Colonic mucosa (tissue), 4 donors: ENCODE results near the gene HERC2. TPM values are rescaled to one million over a fixed set of nuclear protein-coding genes. Genes with fewer than 3 reads are reported as not detected.
"Not testable (repeated sequence)": the region's sequence is repeated elsewhere in the genome, so short reads cannot be mapped to it uniquely, and the experiment has no call there.

ENCODE experiments used
- DNase-seq: peaks from one replicate; pipeline ENCODE4 v3.0.0-alpha.2; 2020
- H3K27ac ChIP-seq: fragments of 200-600 bp; one replicate; pipeline ENCODE4 v1.8.0; 2021
- H3K27me3 ChIP-seq: fragments of 200-600 bp; one replicate; pipeline ENCODE4 v1.8.0; 2021
- H3K36me3 ChIP-seq: fragments of 200-600 bp; one replicate; pipeline ENCODE4 v1.8.0; 2021
- H3K4me1 ChIP-seq: fragments of 200-600 bp; one replicate; pipeline ENCODE4 v1.8.0; 2021; ENCODE audit warnings: mild to moderate bottlenecking
- H3K4me3 ChIP-seq: fragments of 200-600 bp; one replicate; pipeline ENCODE4 v1.8.0; 2021
- H3K9ac ChIP-seq, 2 donors: one replicate each; pipeline ENCODE4 v1.7.0; 2013; ENCODE audit warnings: control low read depth in 2 of 2, low read depth in 2 of 2, low read length in 2 of 2
- H3K9me3 ChIP-seq: fragments of 200-600 bp; one replicate; pipeline ENCODE4 v1.8.0; 2021
- intact Hi-C: fragments of 100-400 bp; cut with DNase I; formaldehyde crosslinking; loops from one replicate; pipeline ENCODE4 v1.14.1; 2022
- total RNA-seq, 2 donors: library from RNA; stranded (reverse); fragmentation: NEBNext Ultra II Directional in 1 of 2; extraction: Animal tissue kit (Norgen Biotek cat#: 25700) in 1 of 2; gene quantifications; one replicate each; pipeline ENCODE4 v1.2.1, GENCODE V29; 2021
- TF ChIP-seq, protein P1 (sequence below): fragments of 200-600 bp; IDR thresholded peaks from one replicate; pipeline ENCODE4 v1.8.0; 2022; ENCODE audit warnings: antibody characterized with exemption, mild to moderate bottlenecking
- donor health status: healthy.
- donor health status: DM: no; HTN: no; CAD: no.
- donor health status: DM: no; HTN: no; CAD: no.

HERC2 gene
- total RNA-seq, 2 donors from 2014 or later = 50.8 to 71.2 TPM

DNA sequence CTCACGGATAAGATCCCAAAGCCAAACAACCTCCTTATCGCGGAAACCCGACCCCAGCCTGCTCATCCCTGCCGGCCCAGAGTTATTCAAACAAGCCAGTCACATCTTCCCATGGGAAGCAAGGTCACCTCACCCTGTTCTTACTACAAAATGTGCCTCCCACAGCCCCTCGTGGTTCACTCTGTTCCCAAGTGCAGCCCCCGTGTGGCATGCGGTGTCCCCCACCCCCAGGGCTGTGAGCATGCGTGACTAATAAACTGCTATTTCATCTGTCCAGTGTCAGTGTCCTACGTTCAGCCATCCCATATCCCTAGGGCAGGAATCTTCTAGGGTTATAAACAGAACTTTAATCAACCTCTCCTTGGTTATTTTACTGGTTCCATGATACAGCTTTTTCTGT lies 27.4 kb downstream of the HERC2 start:
- H3K27ac ChIP-seq, H3K9ac ChIP-seq, intact Hi-C loops, DNase-seq, H3K36me3 ChIP-seq, H3K4me1 ChIP-seq, H3K27me3 ChIP-seq, H3K9me3 ChIP-seq, H3K4me3 ChIP-seq: not testable (repeated sequence)

DNA sequence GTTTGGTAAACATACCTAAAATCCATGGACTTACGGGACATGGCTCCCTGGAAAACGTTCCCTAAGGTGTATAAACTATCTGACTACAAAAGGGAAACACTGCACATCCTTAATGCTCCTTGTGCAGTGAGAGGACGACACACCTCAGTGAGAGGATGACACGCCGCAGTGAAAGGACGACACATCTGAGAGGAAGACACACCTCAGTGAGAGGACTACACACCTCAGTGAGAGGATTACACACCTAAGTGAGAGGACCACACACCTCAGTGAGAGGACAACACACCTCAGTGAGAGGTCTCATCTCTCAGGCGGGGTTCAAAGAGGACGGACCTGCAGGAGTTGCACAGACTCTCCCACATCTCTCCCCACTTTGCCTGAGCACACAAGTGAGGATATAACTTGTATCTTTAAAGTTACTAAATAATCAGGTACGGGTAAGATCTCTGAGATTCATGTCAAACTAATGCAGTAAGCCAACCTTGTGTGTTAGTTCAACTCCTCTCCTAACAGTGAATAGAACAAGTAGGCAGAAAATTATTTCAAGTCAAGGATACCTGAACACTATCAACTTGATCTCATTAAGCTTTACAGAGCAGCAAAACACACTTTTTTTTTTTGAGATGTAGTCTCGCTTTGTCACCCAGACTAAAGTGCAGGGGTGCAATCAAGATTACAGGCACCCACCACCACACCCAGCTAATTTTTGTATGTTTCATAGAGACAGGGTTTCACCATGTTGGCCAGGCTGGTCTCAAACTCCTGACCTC lies 32.1 kb downstream of the HERC2 start:
- Histone ChIP-seq H3K9ac (no peak overlapping the region), H3K4me3 (no peak overlapping the region), H3K27me3 (no peaks in the 10 kb centered on the region), H3K36me3 (no peaks in the 10 kb centered on the region), H3K27ac (no peak overlapping the region), H3K4me1 (no peaks in the 10 kb centered on the region), H3K9me3 (no peaks in the 10 kb centered on the region)
- intact Hi-C loops = no loop called here
- DNase-seq = no peak
- TF ChIP-seq, protein P1, sequence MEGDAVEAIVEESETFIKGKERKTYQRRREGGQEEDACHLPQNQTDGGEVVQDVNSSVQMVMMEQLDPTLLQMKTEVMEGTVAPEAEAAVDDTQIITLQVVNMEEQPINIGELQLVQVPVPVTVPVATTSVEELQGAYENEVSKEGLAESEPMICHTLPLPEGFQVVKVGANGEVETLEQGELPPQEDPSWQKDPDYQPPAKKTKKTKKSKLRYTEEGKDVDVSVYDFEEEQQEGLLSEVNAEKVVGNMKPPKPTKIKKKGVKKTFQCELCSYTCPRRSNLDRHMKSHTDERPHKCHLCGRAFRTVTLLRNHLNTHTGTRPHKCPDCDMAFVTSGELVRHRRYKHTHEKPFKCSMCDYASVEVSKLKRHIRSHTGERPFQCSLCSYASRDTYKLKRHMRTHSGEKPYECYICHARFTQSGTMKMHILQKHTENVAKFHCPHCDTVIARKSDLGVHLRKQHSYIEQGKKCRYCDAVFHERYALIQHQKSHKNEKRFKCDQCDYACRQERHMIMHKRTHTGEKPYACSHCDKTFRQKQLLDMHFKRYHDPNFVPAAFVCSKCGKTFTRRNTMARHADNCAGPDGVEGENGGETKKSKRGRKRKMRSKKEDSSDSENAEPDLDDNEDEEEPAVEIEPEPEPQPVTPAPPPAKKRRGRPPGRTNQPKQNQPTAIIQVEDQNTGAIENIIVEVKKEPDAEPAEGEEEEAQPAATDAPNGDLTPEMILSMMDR = no peak

DNA sequence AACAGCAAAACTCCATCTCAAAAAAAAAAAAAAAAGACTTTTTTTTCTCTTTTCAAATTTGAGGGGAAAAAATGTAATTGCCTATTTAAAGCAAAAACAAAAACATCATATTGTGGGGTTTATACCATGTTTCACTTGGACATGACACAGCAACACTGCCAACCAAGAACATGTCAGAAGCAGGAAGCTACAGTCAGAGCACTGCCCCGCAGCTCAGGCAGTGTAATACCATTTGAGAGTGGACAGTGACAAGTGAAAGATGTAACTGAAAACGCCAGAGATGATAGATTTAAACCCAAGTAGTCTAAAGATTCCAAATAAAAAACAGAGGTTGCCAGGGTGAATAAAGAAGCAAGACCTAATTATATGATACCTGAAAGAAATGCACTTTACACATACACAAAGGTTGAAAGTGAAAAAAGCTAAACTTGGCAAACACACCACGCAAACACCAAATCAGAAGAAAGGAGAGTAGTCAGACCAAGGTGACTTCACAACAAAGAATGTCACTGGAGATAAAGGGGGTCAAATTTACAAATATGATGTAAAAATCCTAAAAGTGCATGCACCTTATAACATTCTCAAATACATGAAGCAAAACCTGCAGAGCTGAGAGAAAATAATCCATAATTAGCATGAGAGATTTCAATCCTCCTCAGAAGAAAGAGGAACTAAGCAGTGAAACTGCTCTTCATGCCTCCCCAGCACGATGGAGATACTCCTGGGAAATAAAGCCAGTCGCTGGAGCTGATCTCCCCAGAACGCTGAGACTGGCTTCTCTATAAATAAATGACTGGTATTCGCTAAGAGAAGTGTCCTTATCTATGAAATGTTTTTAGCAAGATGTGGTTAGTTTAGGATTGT lies 32.9 kb downstream of the HERC2 start:
- H3K4me3 ChIP-seq, H3K27ac ChIP-seq, H3K9ac ChIP-seq, H3K9me3 ChIP-seq, intact Hi-C loops, DNase-seq, H3K36me3 ChIP-seq, H3K4me1 ChIP-seq, H3K27me3 ChIP-seq: not testable (repeated sequence)

DNA sequence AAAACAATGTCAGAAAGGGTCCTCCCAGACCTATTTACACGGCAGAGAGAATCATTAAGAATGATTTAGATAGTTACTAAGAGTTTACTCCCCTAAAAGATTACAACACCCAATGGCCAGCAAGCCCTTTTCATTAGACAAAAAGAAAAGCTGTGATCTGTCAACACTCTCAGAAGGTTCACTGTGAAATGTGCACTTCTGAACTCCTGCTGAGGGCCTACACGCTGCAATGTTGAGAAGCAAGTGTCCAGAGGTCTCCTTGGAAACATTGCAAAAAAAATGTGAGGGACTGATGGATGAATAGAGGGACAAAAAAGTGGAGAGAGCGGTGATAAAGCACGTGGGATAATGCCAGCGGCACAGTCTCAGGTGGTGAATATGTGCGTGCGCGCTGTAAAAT lies 35.3 kb downstream of the HERC2 start:
- H3K27me3 ChIP-seq, H3K27ac ChIP-seq, H3K4me1 ChIP-seq, H3K9ac ChIP-seq, H3K36me3 ChIP-seq, intact Hi-C loops, H3K4me3 ChIP-seq, DNase-seq, H3K9me3 ChIP-seq: not testable (repeated sequence)

DNA sequence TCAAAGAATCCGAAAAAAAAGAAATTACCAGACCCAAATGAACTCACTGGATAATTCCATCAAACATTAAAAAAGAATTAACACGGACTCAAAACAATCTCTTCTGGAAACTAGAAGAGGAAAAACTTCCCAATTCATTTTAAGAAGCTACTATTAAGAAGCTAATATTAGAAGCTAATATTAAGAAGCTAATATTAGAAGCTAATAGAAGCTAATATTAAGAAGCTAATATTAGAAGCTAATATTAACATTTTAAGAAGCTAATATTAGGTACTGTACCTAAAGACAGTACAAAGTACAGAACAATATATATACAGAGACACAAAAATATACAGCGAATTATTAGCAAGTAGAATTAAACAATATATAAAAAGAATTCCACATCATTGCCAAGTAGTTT lies 35.9 kb downstream of the HERC2 start:
- Histone ChIP-seq H3K4me3 (no peak overlapping the region), H3K4me1 (no peaks in the 10 kb centered on the region), H3K36me3 (no peaks in the 10 kb centered on the region), H3K27me3 (no peaks in the 10 kb centered on the region), H3K9me3 (no peaks in the 10 kb centered on the region), H3K9ac (no peak overlapping the region), H3K27ac (no peak overlapping the region)
- DNase-seq = no peak
- TF ChIP-seq, protein P1 = no peak
- intact Hi-C loops = no loop called here

DNA sequence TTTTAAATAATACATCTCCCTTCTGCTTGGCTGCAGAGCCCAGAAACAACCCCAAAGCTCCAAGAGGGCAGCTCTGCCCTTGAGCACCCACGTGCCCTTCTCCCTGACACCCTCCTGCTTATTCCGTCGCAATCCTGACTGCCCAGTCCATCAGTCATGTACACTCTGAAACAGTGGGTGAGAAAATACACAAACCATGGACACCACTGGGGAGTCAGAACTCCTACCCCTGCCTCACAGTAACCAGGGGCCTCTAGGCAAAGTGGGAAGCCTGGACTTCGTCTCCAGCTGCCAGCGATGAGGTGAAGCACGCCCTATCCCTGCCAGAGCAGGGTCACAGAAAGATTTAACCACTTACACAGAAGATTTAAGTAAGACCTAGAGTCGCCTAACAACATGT lies 40.1 kb downstream of the HERC2 start:
- H3K4me1 ChIP-seq = no peaks in the 10 kb centered on the region
- H3K36me3 ChIP-seq = no peaks in the 10 kb centered on the region
- no peak for DNase-seq
- H3K4me3 ChIP-seq = no peak overlapping the region
- TF ChIP-seq, protein P1 = no peak
- no peaks in the 10 kb centered on the region for H3K9me3 ChIP-seq
- H3K9ac ChIP-seq = no peak overlapping the region
- H3K27ac ChIP-seq = no peak overlapping the region
- H3K27me3 ChIP-seq = no peaks in the 10 kb centered on the region
- intact Hi-C loops = no loop called here

DNA sequence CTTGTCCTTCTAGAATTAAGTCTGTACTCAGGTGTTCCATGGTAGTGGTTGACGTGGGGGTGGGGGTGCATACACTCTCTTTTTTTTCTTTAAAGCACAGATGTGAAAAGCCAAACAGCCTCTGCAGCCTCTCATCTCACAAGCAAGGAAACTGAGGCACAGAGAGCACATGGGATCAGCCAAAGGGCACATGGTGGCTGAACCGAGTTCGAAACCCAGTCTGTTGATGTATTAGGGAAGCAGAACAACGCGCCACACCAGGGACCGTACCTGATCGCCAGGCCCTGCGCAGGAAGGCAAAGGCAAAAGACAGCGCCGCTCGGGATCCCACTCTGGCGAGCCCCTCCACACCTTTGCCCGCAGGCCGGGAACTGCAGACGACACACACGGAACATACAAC lies 47.3 kb downstream of the HERC2 start:
- no peaks in the 10 kb centered on the region for H3K9me3 ChIP-seq
- no peaks in the 10 kb centered on the region for H3K36me3 ChIP-seq
- no peak overlapping the region for H3K27ac ChIP-seq
- H3K9ac ChIP-seq = no peak overlapping the region
- no peak overlapping the region for H3K4me3 ChIP-seq
- H3K27me3 ChIP-seq = no peaks in the 10 kb centered on the region
- TF ChIP-seq, protein P1 = no peak
- H3K4me1 ChIP-seq = no peaks in the 10 kb centered on the region
- intact Hi-C loops = no loop called here
- DNase-seq = no peak
